GM18526 (cell line): ENCODE data around the gene GRK5.

Source experiments
- POLR2A ChIP-seq: IDR thresholded peaks from 3 replicates; pipeline ENCODE4 v1.6.1; 2011; ENCODE audit not compliant: insufficient read length; ENCODE audit errors: extremely low read depth

GRK5 gene

GRCh38 chr10:119350502-119351097, 143.2 kb downstream of the GRK5 start:
- TF ChIP-seq POLR2A = no peak

- TF ChIP-seq POLR2A = no peak
Observed at GRCh38 chr10:119351189-119351588, 143.8 kb downstream of the GRK5 start.

DNA sequence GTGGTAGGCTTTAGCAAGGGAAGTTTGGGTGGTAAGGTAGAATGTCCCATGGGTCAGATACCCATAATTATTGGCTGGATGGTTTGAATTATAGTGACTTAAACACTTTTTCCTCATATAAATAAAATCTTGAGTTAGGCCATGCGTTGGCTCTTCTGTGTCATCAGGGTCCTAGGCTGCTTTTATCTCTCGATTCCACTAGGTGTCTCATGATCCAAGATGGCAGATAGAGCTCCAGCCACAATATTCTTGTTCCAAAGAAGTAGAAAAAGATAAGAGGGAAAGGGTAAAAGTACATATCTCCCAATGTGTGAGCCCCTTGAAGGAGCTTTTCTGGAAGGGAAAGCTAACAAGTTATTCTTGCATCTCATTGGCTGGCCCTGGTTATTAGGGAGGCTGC, 144.7 kb downstream of the GRK5 start:
- TF ChIP-seq POLR2A = no peak

DNA sequence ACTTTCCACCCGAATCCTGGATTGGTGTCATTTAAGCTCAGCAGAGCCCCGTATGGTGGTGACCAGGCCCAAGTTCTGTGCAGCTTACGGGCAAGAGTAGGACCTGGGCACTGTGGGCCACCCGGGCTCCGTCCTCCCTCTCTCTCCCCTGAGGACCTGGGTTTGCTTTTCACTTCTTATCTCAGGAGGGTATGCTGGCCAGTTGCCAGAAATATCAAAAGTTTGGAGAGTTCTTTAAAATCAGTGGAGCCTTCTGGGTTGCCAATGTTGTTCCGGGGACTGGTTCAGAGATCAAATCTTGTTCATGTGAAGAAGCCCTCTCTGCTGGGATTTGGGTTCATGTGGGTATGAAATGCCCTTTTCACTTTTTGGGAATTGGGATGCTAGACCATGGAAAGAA, 145.4 kb downstream of the GRK5 start:
- no peak for TF ChIP-seq POLR2A

GRCh38 chr10:119353421-119353820, 146.1 kb downstream of the GRK5 start:
- TF ChIP-seq POLR2A = no peak

GRCh38 chr10:119355930-119356329, 148.6 kb downstream of the GRK5 start:
- TF ChIP-seq POLR2A = no peak

DNA sequence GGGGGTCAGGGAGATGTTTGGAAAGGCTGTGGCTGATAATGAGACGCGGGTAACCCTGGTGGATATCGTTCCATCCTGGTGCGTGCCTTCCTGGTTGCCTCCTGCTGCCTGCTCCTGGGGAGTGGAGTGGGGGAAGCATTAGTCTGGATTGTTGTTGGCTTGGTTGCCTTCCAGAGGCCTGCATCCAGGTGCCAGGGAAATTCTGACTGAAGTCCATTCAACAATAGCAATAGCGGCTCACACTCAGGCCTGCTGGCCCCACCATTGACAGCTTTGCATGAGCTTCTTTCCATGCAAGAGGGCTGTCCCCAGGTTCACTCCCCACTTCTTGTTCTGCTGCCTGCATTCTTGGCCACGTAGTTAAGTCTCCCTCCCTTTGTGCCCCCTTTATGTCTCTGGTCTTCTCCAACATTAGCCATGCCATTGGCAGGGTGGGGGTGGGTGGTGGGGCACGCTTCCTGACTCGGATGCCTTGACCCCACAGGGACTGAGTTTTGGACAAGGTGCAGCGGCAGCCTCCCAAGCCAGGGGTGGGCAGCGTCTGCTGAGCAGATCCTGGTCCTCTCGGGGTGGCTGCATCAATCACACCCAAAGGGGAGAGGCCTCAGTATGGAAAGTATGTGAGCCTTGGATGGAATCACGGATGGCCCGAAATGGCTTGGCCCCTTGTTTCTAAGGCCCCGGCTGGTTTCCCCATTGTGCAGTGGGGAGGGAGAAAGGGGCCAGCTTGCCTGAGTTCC, 150.2 kb downstream of the GRK5 start:
- TF ChIP-seq POLR2A = no peak

DNA sequence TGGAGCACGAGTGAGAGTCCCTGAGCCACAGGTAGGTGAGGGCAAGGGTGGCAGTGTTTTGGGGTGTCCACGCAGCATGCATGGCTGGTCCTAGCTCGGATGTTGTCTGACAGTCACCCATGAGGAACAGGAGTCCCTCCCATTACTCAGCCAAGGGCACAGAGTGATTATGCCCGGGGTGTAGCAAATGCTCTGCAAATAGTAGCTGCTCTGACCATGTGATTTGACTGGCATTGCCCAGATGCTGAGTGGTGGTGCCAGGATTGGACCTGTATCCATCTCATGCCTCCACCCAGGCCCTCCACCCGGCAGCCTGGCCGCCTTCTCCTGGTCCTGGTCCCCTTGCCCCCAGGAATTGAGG, 150.8 kb downstream of the GRK5 start:
- no peak for TF ChIP-seq POLR2A

GRCh38 chr10:119358567-119358966, 151.2 kb downstream of the GRK5 start:
- no peak for TF ChIP-seq POLR2A

DNA sequence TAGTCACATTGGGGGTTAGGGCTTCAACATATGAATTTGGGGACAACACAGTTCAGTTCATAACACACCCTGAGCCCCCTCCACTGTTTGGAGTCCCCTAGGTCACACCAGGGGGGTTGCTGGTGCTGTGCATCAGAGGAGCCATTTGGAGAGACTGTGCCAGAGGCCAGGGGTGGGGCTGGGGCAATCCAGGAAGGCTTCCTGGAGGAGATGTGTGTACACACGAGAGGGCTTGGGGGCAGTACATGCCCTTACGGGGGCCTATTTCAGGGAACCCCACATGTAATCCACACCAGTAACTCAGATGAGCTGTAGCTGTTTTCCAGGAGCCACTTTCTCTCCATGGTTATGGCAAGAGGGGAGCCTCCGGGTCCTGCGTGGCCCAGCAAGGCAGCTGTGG, 151.7 kb downstream of the GRK5 start:
- no peak for TF ChIP-seq POLR2A

DNA sequence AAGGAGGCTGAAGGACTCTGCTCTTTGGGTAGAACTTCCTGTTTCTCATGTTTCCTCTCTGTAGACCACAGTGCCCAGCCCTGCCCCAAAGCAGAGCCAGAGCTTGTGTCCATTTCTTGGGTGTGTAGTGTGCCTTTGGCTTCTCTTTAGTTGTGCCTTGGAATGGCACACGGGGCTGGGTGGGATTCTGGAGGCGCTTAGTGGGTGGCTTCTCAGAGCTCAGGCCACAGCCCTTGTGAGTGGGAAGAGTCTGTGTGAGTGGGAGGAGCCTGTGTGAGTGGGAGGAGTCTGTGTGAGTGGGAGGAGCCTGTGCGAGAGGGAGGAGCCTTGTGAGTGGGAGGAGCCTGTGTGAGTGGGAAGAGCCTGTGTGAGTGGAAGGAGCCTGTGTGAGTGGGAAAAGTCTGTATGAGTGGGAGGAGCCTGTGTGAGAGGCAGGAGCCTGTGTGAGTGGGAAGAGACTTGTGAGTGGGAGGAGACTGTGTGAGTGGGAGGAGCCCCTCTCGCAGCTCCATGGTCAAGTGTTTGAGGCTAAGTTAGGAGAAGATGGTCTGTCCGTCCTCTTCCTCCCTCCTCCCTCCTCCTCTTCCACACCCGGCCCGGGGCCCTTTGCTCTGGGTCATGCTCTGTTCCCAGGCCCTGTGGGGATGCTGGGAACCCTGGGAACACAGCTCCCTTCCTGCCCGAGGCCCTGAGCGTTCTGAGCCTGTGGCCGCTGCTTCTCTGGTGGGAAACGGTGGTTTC, 153.0 kb downstream of the GRK5 start:
- TF ChIP-seq POLR2A = no peak

GRCh38 chr10:119361037-119361436, 153.7 kb downstream of the GRK5 start:
- no peak for TF ChIP-seq POLR2A

DNA sequence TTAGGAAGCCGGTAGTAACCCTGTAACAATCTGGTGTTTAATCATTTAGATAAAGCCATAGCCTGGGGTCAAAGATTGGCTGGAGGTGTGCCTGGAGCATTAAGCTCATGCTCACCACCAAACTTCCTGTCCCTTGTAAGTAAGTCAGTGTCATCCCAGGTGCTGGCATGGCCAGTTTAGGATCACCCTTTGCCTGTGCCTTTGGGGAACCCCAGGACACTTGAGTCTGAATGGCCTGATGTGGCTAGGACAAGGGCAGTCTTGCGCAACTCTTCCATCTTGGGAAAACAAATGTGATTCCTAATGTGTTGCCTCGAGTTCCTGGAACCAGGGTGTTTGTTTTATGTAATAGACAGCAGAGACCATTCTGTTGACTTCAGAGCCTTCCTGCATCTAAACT, 154.8 kb downstream of the GRK5 start:
- no peak for TF ChIP-seq POLR2A

DNA sequence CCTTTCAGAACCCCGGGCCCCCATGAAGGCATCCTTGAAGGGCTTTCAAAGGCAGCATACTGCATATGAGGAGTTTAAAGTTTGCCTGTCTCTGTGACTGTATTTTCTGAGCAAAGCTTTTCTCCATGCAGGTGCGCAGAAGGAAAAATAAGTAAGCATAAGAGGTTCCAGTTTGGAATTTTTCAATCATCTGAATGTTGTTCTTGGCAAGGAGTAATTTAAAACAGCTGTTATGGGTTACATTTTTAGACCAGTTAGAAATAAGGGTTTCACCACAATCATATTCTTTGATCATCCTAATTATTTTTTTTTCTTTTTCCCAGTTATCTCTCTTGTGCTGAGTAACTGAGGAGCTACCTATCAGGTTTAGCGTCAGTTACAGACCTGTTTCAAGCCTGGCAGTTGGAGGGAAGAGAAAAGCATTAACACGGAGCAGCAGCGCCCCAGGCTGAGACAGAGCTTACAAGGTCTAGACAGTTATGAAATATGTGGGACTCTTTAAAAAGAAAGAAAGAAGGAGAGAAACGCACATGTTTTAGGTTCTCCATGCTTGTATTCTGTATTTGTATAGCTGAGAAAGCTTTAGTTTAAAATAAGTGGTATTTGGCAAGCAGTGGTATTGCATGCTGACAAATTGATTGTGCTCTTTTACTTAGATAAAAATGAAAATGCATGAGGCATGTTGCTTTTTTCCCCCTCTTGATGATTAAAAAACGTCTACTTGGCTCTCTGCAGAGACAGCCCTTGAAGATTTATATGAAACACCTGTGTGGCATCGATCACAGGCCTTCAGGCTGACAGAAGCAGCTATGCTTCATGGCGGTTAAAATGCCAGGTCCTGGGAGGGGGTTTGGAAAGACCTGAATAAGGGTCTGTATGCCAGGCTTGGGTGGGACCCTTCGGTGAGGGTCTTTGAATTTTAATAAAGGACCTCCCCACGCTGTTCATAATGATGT, 157.6 kb downstream of the GRK5 start:
- no peak for TF ChIP-seq POLR2A

DNA sequence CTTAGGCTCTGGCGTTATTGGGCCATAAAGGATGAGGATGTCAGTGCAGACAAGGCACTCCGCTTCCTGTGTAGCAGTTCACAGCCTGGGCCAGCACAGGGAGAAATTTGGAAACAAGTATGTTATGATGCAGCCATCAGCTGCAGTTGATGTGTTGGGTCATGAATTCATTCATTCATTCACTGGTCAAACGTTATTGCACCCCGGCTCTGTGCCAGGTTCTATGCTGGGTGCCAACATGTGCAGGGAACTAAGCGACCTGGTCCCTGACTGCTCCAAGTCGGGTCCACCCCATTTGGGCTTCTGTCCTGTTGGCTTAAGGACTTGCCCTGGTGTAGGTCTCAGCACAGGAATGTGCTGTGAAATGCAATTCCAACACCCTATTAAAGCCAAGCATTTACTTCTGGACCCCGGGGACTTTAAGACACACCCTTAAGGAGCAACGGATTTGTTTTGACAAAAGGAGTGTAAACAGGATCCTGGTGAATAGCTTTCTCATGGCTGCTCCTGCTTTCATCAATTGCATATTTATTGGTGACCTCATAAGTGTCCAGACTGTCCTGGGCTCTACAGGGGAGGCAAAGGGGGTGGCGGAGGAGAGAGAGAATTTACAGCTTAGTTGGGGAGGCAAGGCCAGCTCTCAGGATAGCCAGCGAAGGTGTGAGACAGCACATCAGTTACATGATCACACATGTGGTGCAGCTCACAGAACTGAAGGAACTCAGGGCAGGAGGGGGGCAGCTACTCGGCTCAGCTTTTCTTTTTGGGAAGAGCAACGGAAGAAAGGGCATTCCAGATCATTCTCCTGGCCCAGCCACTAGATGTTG, 158.6 kb downstream of the GRK5 start:
- no peak for TF ChIP-seq POLR2A
